Stomach smooth muscle (tissue), 2 donors: ENCODE results near the gene PRDX6.

Experiments used
- H3K27ac ChIP-seq: one replicate; pipeline ENCODE4 v1.7.0; 2013; ENCODE audit warnings: mild to moderate bottlenecking, low read length, inconsistent platforms
- H3K27me3 ChIP-seq, 2 donors: one replicate each; pipeline ENCODE4 v1.7.0; 2013; ENCODE audit warnings: low read length in 2 of 2; ENCODE audit not compliant: insufficient read depth in 2 of 2, control insufficient read depth in 1 of 2
- H3K36me3 ChIP-seq, 2 donors: one replicate each; pipeline ENCODE4 v1.7.0; 2013; ENCODE audit warnings: low read length in 2 of 2; ENCODE audit not compliant: control insufficient read depth in 2 of 2, insufficient read depth in 2 of 2
- H3K4me1 ChIP-seq: one replicate; pipeline ENCODE4 v1.7.0; 2013; ENCODE audit warnings: low read length; ENCODE audit not compliant: control insufficient read depth, insufficient read depth
- H3K4me3 ChIP-seq, 2 donors: one replicate each; pipeline ENCODE4 v1.7.0; 2013; ENCODE audit warnings: low read length in 2 of 2
- H3K9ac ChIP-seq, 2 donors: one replicate each; pipeline ENCODE4 v1.7.0; 2013; ENCODE audit warnings: low read length in 2 of 2, mild to moderate bottlenecking in 1 of 2
- H3K9me3 ChIP-seq, 2 donors: one replicate each; pipeline ENCODE4 v1.7.0; 2013; ENCODE audit warnings: low read length in 2 of 2; ENCODE audit not compliant: control insufficient read depth in 2 of 2
- donor health status: healthy.
- donor health status: Pancreatic carcinoma.

The PRDX6 gene

GRCh38 chr1:173496757-173497320 lies 19.7 kb downstream of the PRDX6 start:
- Histone ChIP-seq H3K27ac (no peak overlapping the region), H3K36me3 (no peaks in the 10 kb centered on the region), H3K9ac (no peak overlapping the region), H3K27me3 (no peaks in the 10 kb centered on the region), H3K4me3 (no peak overlapping the region), H3K9me3 (no peaks in the 10 kb centered on the region), H3K4me1 (no peaks in the 10 kb centered on the region)

DNA sequence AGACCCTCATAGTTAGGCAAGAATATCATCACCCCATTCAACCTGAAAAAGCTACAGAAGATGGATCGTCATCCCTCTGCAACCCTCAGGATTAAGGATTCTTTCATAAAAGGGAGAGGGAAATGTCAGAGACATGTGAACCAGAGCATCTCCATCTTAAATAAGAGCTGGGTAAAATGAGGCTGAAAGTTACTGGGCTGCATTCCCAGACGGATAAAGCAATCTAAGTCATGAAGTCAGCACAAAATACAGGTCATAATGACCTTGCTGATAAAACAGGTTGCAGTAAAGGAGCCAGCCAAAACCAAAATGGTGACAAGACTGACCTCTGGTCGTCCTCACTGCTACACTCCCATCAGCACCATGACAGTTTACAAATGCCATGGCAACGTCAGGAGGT lies 22.6 kb downstream of the PRDX6 start:
- Histone ChIP-seq H3K27ac (no peak overlapping the region), H3K9ac (no peak overlapping the region), H3K9me3 (no peaks in the 10 kb centered on the region), H3K4me3 (no peak overlapping the region), H3K36me3 (no peaks in the 10 kb centered on the region), H3K27me3 (no peaks in the 10 kb centered on the region), H3K4me1 (peaks cover 8% of the 10 kb centered on the region)

- H3K36me3 ChIP-seq = no peaks in the 10 kb centered on the region
- no peaks in the 10 kb centered on the region for H3K9me3 ChIP-seq
- H3K27me3 ChIP-seq = no peaks in the 10 kb centered on the region
- H3K4me1 ChIP-seq = peaks cover 10% of the 10 kb centered on the region
- H3K9ac ChIP-seq = no peak overlapping the region
- no peak overlapping the region for H3K4me3 ChIP-seq
- no peak overlapping the region for H3K27ac ChIP-seq
Observed at GRCh38 chr1:173502104-173502503, 25.0 kb downstream of the PRDX6 start.

- Histone ChIP-seq H3K27ac (no peak overlapping the region), H3K4me1 (peaks cover 20% of the 10 kb centered on the region), H3K9me3 (no peaks in the 10 kb centered on the region), H3K9ac (no peak overlapping the region), H3K4me3 (no peak overlapping the region), H3K27me3 (no peaks in the 10 kb centered on the region), H3K36me3 (no peaks in the 10 kb centered on the region)
Observed at GRCh38 chr1:173503391-173503790, 26.3 kb downstream of the PRDX6 start.

GRCh38 chr1:173504268-173504667 lies 27.1 kb downstream of the PRDX6 start:
- Histone ChIP-seq H3K27ac (no peak overlapping the region), H3K4me3 (no peak overlapping the region), H3K4me1 (peaks cover 20% of the 10 kb centered on the region)

GRCh38 chr1:173505391-173505790 lies 28.3 kb downstream of the PRDX6 start:
- Histone ChIP-seq H3K36me3 (no peaks in the 10 kb centered on the region), H3K4me1 (peaks cover 20% of the 10 kb centered on the region), H3K9me3 (no peaks in the 10 kb centered on the region), H3K9ac (no peak overlapping the region), H3K27ac (no peak overlapping the region), H3K4me3 (no peak overlapping the region), H3K27me3 (no peaks in the 10 kb centered on the region)

More at GRCh38 chr1:173504268-173504667, 27.1 kb downstream of the PRDX6 start:
- Histone ChIP-seq H3K36me3 (no peaks in the 10 kb centered on the region), H3K9me3 (no peaks in the 10 kb centered on the region), H3K9ac (no peak overlapping the region), H3K27me3 (no peaks in the 10 kb centered on the region)

GRCh38 chr1:173506437-173506836 lies 29.3 kb downstream of the PRDX6 start:
- Histone ChIP-seq H3K27me3 (no peaks in the 10 kb centered on the region), H3K27ac (peak overlapping the region; percentile 82), H3K4me1 (peaks cover 20% of the 10 kb centered on the region), H3K4me3 (no peak overlapping the region), H3K36me3 (no peaks in the 10 kb centered on the region), H3K9ac (no peak overlapping the region), H3K9me3 (no peaks in the 10 kb centered on the region)

GRCh38 chr1:173507205-173507846 lies 30.2 kb downstream of the PRDX6 start:
- Histone ChIP-seq H3K27ac (peak overlapping the region; percentile 82), H3K4me1 (peaks cover 20% of the 10 kb centered on the region), H3K27me3 (no peaks in the 10 kb centered on the region), H3K4me3 (no peak overlapping the region), H3K36me3 (no peaks in the 10 kb centered on the region), H3K9ac (peak overlapping the region in 1 of 2 donors; percentile 51), H3K9me3 (no peaks in the 10 kb centered on the region)

GRCh38 chr1:173507847-173508209 lies 30.7 kb downstream of the PRDX6 start:
- Histone ChIP-seq H3K27ac (peak overlapping the region; percentile 82), H3K9ac (peak overlapping the region in 1 of 2 donors; percentile 51), H3K9me3 (no peaks in the 10 kb centered on the region), H3K36me3 (no peaks in the 10 kb centered on the region), H3K27me3 (no peaks in the 10 kb centered on the region), H3K4me1 (peaks cover 20% of the 10 kb centered on the region), H3K4me3 (no peak overlapping the region)

DNA sequence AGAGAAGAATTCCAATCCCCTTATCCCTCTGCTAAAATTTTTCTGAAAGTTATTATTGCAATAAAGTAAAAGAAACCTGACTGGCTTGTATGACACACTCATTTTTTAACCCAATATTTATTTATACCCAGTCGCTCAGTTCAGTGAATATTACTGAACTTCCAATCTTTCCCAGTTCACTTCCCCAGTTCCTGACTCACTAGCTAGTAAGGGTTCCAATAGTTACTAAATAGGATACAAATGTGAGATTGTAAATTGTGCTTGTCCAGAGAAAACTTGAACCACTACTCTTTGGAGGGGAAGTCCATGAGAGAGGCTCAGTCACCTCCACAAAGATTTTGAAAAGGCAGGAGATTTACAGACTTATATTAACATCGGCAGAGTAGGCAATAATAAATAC lies 31.4 kb downstream of the PRDX6 start:
- peak overlapping the region; percentile 31 for H3K27ac ChIP-seq
- no peaks in the 10 kb centered on the region for H3K27me3 ChIP-seq
- no peaks in the 10 kb centered on the region for H3K9me3 ChIP-seq
- H3K9ac ChIP-seq = no peak overlapping the region
- no peak overlapping the region for H3K4me3 ChIP-seq
- H3K36me3 ChIP-seq = no peaks in the 10 kb centered on the region
- H3K4me1 ChIP-seq = peaks cover 20% of the 10 kb centered on the region

- Histone ChIP-seq H3K4me3 (no peak overlapping the region), H3K4me1 (peaks cover 12% of the 10 kb centered on the region), H3K9me3 (no peaks in the 10 kb centered on the region), H3K27me3 (no peaks in the 10 kb centered on the region), H3K27ac (no peak overlapping the region), H3K9ac (no peak overlapping the region), H3K36me3 (no peaks in the 10 kb centered on the region)
Observed at GRCh38 chr1:173509797-173510196, 32.7 kb downstream of the PRDX6 start.
